ENCODE data around the gene SLC34A3. TPM values are rescaled to one million over a fixed set of nuclear protein-coding genes. Genes with fewer than 3 reads are reported as not detected.
A peak's percentile ranks its signal among the peaks of the same experiment; 100 is the strongest.

The SLC34A3 gene
- total and polyA plus RNA-seq, 2 donors (not counting 1 experiment from before 2014, with no cell fraction given) = not detected

- no peaks in the 10 kb centered on the region for H3K27me3 Mint-ChIP-seq
- 68% methylated on average over 15 of the region's 19 CpGs for WGBS (ENCODE audit: insufficient coverage)
These were observed 38.0 kb downstream of the SLC34A3 start for GRCh38 chr9:137268538-137269201.

More at GRCh38 chr9:137268538-137269201, 38.0 kb downstream of the SLC34A3 start:
- intact Hi-C loops (cut with micrococcal nuclease) = loop anchor here (2.0 kb wide), 1 partner anchor 14 kb away; the partner anchor contains the start of gene NELFB
- H3K27ac Mint-ChIP-seq = peak overlapping the region; percentile 78
- Histone ChIP-seq H3K4me3 (ENCODE audit: control extremely low read depth in 1 of 5, extremely low read depth in 1 of 5, insufficient read depth in 1 of 5, low read depth in 2 of 5, low read length in 4 of 5) (peak overlapping the region in 4 of 5 experiments; percentile 33 to 50 (median 45)), H4K20me1 (ENCODE audit: control insufficient read depth, insufficient read depth, low read length, poor library complexity, severe bottlenecking) (peaks cover 33% of the 10 kb centered on the region), H2AFZ (ENCODE audit: insufficient read depth, low read depth, low read length, poor library complexity, severe bottlenecking) (no peak overlapping the region), H3K9ac (ENCODE audit: low read length) (peak overlapping the region; percentile 53), H3K36me3 (replicated peaks in 1 of 2; ENCODE audit: control extremely low read depth in 1 of 2, control insufficient read depth in 1 of 2, extremely low read depth in 1 of 2, insufficient read depth in 2 of 2, low read length in 1 of 2) (peaks cover 0 to 28% of the 10 kb centered on the region in 2 experiments), H3K4me1 (ENCODE audit: control insufficient read depth in 2 of 2, insufficient read depth in 2 of 2, low read length in 2 of 2) (peaks cover 11 to 48% of the 10 kb centered on the region in 2 donors), H3K27ac (ENCODE audit: low read length in 2 of 2) (peak overlapping the region; percentile 15 to 48), H3K79me2 (ENCODE audit: control insufficient read depth, insufficient read depth, low read length) (peaks cover 33% of the 10 kb centered on the region), H3K4me2 (replicated peaks; ENCODE audit: low read depth, low read length, poor library complexity, severe bottlenecking) (peak overlapping the region; percentile 64), H3K9me3 (ENCODE audit: control extremely low read depth in 1 of 3, control insufficient read depth in 2 of 3, insufficient read depth in 1 of 3, low read length in 2 of 3) (no peaks in the 10 kb centered on the region), H3K27me3 (replicated peaks in 1 of 4; ENCODE audit: control extremely low read depth in 1 of 4, control insufficient read depth in 3 of 4, insufficient read depth in 4 of 4, low read length in 3 of 4) (no peaks in the 10 kb centered on the region)
- H3K4me1 Mint-ChIP-seq = peaks cover 29% of the 10 kb centered on the region
- TF ChIP-seq EZH2 (IDR thresholded peaks at IDR 0.05; ENCODE audit: borderline replicate concordance, insufficient read depth, low read depth, low read length, poor library complexity, severe bottlenecking) (no peak), CTCF (IDR thresholded peaks at IDR 0.05) (no peak)
- DNase-seq (no peak), ATAC-seq (ENCODE audit: low read depth) (no peak)
- ChIA-PET POLR2A (interaction anchor here (0.7 to 1.8 kb wide), 7 partner anchors 9 to 29 kb away, joined by 3 to 6 read pairs (median 4); partner anchors contain the start of genes TOR4A and TUBB4B), CTCF (interaction anchor here (0.6 to 1.5 kb wide), 6 partner anchors 11 to 233 kb away, joined by 3 to 6 read pairs (median 4); no protein-coding TSS in a partner anchor)
- H3K4me3 Mint-ChIP-seq = peak overlapping the region; percentile 69
- no peaks in the 10 kb centered on the region for H3K9me3 Mint-ChIP-seq (ENCODE audit: insufficient read depth)

All from B cell (primary cell).